ENCODE data around the gene POTEI.
"Not testable (repeated sequence)": the region's sequence is repeated elsewhere in the genome, so short reads cannot be mapped to it uniquely, and the experiment has no call there.

POTEI gene

GRCh38 chr2:130455413-130455812 is 53.7 kb downstream of the POTEI start:
- DNase-seq (ENCODE audit: low spot score): not testable (repeated sequence)

- not testable (repeated sequence) for DNase-seq (ENCODE audit: low spot score)
These were observed 54.4 kb downstream of the POTEI start for GRCh38 chr2:130454712-130455083.

GRCh38 chr2:130453955-130454711 is 55.0 kb downstream of the POTEI start:
- DNase-seq (ENCODE audit: low spot score): not testable (repeated sequence)

DNA sequence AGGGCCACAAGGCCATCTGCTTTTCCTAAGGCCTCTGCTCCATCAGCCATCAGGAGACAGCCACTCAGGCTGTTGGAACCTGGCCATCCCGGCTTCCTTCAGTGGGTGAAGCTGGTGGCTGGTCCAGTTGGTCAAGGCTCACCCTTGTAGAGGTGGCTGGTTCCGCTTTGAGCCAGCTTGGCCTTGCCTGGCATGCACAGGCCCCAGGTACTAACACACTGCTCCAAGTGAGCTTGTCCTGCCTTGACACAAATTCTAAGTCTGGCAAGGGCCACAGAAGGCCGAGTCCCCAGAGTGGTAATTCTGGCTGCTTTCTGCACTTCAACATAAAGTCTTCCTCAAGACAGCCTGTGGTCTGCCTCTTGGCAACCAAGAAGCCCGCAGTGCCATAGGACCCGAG is 56.2 kb downstream of the POTEI start:
- not testable (repeated sequence) for DNase-seq (ENCODE audit: low spot score)

DNA sequence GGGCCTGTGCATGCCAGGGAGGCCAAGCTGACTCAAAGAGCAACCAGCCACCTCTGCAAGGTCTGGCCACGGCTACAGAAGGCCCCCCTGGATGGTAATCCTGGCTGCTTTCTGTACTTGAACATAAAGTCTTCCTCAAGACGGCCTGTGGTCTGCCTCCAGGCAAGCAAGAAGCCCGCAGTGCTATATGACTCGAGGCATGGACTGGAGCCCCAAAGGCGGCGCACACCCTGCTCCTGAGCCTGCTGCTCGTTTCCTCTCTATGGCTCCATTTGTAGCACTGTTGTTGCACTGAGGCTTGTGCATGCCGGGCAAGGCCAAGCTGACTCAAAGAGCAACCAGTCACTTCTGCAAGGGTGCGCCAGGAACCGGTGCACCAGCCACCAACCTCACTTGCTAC is 57.3 kb downstream of the POTEI start:
- peak; percentile 0 for DNase-seq (ENCODE audit: low spot score)

GRCh38 chr2:130451278-130451677 is 57.9 kb downstream of the POTEI start:
- DNase-seq (ENCODE audit: low spot score): peak; percentile 0

DNA sequence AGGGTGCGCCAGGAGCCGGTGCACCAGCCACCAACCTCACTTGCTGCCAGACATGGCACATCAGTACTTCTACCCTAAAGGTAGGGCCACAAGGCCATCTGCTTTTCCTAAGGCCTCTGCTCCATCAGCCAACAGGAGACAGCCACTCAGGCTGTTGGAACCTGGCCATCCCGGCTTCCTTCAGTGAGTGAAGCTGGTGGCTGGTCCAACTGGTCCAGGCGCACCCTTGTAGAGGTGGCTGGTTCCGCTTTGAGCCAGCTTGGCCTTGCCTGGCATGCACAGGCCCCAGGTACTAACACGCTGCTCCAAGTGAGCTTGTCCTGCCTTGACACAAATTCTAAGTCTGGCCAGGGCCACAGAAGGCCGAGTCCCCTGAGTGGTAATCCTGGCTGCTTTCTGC is 58.8 kb downstream of the POTEI start:
- DNase-seq (ENCODE audit: low spot score): not testable (repeated sequence)

GRCh38 chr2:130427631-130428030 is 81.5 kb downstream of the POTEI start:
- peak; percentile 58 for DNase-seq (ENCODE audit: low spot score)

- DNase-seq (ENCODE audit: low spot score): not testable (repeated sequence)
These were observed 90.3 kb downstream of the POTEI start for GRCh38 chr2:130418845-130419244.

DNA sequence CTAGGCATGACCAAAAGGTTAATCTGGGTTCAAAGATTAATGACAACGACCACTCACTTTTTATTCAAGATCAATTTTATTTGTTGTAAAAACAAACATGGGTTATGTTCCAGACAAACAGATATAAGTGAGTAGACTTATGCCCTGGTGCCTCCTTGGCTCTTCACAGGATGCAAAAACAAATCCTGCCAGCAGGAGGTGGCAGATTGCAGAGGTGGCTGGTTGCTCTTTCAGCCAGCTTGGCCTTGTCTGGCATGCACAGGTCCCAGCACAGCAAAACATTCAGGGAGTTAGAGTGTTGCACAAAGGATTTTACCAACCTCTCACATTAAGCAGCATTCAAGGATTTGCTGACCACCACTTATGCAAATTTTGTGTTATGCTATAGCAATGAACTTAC is 92.4 kb downstream of the POTEI start:
- DNase-seq (ENCODE audit: low spot score): not testable (repeated sequence)
